GM19193 (cell line): ENCODE data around the gene CRACR2A.

Source experiments
- POLR2A ChIP-seq: IDR thresholded peaks from 4 replicates; pipeline ENCODE4 v1.6.1; 2011; ENCODE audit not compliant: insufficient read depth, insufficient read length; ENCODE audit errors: extremely low read depth

The CRACR2A gene

GRCh38 chr12:3685830-3686229, 67.1 kb downstream of the CRACR2A start:
- no peak for TF ChIP-seq POLR2A

GRCh38 chr12:3684449-3685051, 68.4 kb downstream of the CRACR2A start:
- no peak for TF ChIP-seq POLR2A

GRCh38 chr12:3683670-3684069, 69.2 kb downstream of the CRACR2A start:
- TF ChIP-seq POLR2A = no peak

GRCh38 chr12:3681595-3682061, 71.3 kb downstream of the CRACR2A start:
- no peak for TF ChIP-seq POLR2A

- TF ChIP-seq POLR2A = no peak
These were observed 71.9 kb downstream of the CRACR2A start for GRCh38 chr12:3680919-3681594.

- no peak for TF ChIP-seq POLR2A
These were observed 73.1 kb downstream of the CRACR2A start for GRCh38 chr12:3679831-3680230.

GRCh38 chr12:3677609-3678008, 75.3 kb downstream of the CRACR2A start:
- no peak for TF ChIP-seq POLR2A

GRCh38 chr12:3673981-3674708, 78.8 kb downstream of the CRACR2A start:
- no peak for TF ChIP-seq POLR2A

- TF ChIP-seq POLR2A = no peak
These were observed 80.8 kb downstream of the CRACR2A start for GRCh38 chr12:3672113-3672509.

- no peak for TF ChIP-seq POLR2A
These were observed 81.4 kb downstream of the CRACR2A start for GRCh38 chr12:3671330-3672112.

GRCh38 chr12:3670083-3670620, 82.8 kb downstream of the CRACR2A start:
- no peak for TF ChIP-seq POLR2A

- TF ChIP-seq POLR2A = no peak
These were observed 83.3 kb downstream of the CRACR2A start for GRCh38 chr12:3669594-3669993.

GRCh38 chr12:3668479-3669165, 84.3 kb downstream of the CRACR2A start:
- TF ChIP-seq POLR2A = no peak

- no peak for TF ChIP-seq POLR2A
These were observed 85.4 kb downstream of the CRACR2A start for GRCh38 chr12:3667485-3667884.
